ENCODE results near the gene AFAP1L1.

GRCh38 chr5:149228618-149229297 lies 42.9 kb upstream of the AFAP1L1 start:
- TF ChIP-seq CTCF (IDR thresholded peaks at IDR 0.05) = peak; percentile 50 to 72 (median 66)
- no peak for TF ChIP-seq POLR2A (IDR thresholded peaks at IDR 0.05)
